GM19025 (cell line): ENCODE results near the gene ANKFN1.

ENCODE experiments used
- ATAC-seq: cut with Tn5 transposase; IDR thresholded peaks from one replicate; pipeline ENCODE4 v1.9.1; 2021; ENCODE audit warnings: mild to moderate bottlenecking, low read depth, moderate library complexity; ENCODE audit not compliant: unreplicated experiment

ANKFN1 gene

DNA sequence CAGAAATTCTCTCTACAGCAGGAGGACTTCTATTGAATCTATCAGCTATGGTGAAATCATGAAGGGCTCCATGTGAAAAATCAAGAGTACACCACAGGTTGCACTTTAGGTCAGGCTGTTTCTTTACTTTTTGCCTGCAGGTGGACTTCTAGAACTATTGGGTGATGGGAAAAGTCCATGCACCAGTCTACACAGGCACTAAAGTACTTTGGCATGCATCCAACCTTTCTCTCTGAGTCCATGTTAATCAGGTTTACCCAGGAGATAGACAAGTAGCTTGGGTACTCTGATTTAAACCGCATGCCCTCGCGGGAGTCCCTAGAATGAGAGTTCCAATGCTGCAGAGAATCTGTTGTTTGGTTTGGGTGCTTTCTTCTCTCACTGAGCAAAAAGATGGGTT, 9.1 kb upstream of the ANKFN1 start:
- ATAC-seq = no peak

DNA sequence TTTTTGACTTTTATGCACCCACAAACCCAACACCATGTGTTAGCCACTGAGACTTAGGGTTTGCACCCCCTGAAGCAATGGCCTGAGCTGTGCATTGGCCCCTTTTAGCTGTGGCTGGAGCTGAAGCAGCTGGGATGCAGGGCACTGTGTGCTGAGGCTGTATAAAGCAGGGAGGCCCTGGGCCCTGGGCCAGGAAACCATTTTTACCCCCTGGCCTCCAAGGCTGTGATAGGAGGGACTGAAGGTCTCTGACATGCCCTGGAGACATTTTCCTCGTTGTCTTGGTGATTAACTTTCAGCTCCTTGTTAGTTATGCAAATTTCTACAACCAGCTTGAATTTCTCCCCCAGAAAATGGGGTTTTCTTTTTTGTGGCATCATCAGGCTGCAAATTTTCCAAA, 6.7 kb upstream of the ANKFN1 start:
- ATAC-seq = no peak

DNA sequence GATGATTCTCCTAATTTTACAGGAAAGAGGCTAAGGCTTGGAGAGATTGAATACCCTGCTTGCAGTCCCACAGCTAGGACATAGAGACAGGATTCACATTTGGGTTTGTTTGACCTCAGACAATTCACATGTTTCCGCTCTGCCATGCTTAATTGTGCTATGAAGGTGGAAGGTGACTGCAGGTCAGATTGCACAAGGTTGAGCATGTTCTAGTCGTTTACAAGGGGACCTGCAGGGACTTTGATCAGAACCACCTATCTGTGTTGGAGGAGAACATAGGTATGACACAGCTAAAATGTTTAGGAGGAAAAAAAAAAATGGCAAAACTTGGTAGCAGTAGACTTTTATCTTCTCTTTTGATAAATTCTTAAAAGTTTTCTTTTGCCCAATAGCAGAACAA, 4.9 kb upstream of the ANKFN1 start:
- no peak for ATAC-seq

DNA sequence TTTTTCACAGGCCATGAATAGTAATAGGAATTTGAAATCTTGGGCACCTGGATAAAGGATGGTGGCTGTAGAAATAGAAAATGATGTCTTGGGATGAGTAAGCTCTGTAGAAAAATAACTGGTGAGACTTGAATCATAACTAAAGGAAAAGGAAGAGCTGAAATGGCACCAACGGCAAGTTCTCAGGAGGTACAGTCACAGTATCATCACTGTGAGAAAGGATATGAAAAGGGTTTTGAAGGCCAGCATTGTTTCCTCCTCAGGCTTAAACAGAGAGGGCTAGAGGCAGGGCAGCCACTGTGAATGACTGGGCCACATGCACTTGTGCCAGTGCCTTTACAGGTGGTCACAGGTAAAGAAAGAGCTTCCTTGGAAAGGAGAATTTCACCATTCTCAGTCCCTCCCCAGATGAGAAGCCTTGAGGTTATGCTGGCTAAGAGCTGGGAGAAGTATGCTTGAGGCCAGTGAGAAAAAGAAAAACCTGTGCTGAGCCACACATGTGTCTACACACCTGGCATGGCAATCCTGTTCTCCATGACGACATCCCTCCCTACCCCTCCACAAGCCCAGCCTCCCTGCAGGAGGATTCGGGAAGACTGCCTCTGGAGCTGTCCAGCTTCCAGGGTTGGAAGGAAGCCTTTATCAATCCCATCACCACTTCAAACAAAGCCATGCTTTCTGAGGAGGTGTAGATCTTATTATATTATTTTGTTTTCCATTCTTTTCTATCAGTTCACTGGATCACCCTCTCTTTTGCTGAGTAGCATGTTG, 3.8 kb upstream of the ANKFN1 start:
- no peak for ATAC-seq

DNA sequence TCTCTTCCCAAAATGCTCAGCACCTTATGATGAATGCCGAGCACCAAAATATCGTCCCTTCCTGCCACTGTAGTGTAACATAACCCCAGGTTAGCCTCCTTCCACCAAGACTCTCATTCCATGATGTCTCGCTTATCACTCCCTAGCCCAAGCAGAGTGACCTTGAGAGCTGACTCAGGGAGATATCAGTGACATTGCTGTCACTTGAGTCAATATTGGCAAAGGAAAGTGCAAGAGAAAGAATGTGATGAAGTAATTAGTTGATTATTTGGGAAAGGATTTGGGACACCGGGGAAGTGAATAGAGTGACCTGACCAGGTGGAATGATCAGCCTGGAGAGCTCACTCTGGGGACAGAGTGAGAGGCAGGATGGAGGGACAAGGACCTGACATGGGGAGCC, 2.6 kb upstream of the ANKFN1 start:
- ATAC-seq = no peak

DNA sequence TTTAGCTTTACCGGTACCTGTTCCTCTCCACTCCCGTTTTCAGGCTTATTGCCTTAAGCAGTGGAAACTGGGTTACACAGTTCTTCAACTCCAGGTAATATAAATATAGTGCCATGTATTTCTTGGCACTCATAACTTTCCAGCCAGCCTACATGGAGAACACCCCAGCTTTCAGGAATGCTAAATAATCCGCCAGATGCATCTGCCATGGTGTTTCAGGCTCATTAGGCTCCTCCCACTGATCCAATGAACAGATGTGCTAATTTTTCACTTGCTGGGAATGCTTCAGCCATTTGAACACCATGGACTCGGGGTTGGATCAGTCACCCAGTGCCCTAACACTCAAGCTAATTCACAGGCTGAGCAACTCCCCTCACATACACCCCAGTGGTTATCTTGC, 4.6 kb downstream of the ANKFN1 start:
- ATAC-seq = no peak

DNA sequence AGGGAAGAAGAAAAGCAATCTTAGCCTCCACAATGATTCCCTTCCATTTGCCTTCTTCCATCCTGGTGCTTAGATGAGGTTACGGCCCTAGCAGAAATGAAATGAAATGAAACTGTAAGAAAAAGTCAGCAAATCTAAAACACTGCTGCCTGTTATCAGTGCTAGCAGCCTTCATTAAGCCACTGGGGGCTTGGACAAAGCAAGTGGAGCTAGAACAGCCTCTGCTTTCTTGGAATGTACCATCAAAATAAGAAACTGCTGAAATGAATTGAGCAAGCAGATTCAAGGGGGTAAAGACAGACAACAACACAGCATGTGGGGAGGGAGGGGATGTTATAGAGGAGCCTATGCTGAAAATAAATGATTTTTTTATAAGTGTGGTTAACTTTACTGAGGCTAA, 5.1 kb downstream of the ANKFN1 start:
- ATAC-seq = no peak

DNA sequence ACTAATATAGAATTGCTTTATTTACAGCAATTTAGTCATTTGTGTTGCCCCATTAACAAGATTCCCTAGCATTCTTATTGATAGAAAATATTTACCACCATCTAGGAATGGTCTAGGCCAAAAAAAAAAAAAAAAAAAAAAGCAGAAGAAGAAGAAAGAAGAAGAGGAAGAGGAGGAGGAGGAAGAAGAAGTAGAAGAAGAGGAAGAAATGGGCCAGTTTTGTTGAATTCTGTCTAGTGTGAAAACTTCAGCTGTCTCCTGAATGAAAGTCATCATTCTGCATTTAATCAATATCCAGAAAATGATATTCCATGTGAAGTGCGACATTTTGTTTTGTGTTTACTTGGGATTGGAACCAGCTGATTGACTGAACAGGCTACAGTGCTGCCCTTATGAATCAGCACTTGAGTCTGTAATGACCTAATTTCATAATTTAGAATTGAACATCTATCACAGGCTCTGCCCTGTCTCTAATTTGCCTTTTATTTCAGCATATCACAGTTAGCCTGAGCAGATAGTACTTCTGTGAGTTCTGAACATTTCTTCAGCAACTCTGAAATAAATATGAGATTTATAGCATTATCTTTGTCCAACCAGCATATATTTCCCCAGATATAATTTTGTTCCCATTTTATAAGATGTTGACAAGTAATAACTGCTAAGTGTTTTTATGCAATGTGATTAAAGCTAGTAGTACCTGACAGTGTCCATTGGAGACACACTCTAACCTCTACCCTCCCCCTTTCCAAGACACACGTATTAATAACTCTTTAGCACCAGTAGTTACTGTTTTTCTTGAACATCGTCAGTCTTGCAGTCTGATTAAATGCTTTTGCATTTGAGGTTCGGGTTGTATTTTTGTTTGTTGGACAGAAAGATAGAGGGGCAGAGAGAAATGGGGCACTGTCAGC, 5.9 kb downstream of the ANKFN1 start:
- ATAC-seq = no peak

DNA sequence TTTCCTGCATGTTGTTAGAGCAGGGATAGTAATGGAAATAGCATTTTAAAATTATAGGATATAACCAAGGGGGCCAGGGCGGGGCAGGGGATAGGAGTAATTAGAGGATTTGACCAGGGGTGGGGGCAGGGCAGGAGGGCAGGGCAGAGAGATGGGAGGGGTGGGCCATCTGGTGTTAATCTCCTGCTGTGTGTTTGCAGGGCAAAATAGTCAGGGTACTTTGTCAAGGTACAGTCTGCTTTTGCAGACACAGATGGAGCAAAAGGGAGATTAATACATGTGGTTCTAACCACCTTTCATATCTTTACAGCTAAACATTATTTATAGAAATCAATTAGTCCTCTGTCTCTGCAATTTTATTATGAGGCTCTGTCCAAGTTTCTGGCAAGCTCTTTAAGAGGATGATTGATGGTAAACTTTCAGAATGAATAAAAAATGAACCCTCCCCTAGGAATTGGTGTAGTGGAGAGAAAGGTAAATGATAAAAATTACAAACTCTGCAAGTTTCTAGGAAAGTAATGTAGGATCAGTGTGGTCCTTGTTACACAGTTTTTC, 6.6 kb downstream of the ANKFN1 start:
- ATAC-seq = no peak

DNA sequence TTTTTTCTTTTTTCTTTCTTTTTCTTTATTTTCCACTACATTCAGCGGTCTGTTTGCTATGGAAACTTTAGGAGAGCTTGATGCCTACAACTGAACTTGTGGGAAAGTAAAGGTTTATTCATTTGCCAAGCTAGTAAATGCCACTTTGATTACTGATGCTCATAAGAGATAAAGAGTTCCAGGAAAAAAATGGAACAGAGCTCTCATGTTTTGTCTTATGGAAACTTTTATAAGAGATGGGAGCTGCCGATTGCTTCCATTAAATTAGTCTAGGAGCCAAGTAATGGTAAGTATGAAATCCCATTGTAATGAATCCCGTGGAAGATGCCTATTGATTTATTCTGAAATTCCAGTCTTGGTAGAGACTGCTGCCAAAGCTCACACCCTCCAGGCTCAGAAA, 7.1 kb downstream of the ANKFN1 start:
- no peak for ATAC-seq

DNA sequence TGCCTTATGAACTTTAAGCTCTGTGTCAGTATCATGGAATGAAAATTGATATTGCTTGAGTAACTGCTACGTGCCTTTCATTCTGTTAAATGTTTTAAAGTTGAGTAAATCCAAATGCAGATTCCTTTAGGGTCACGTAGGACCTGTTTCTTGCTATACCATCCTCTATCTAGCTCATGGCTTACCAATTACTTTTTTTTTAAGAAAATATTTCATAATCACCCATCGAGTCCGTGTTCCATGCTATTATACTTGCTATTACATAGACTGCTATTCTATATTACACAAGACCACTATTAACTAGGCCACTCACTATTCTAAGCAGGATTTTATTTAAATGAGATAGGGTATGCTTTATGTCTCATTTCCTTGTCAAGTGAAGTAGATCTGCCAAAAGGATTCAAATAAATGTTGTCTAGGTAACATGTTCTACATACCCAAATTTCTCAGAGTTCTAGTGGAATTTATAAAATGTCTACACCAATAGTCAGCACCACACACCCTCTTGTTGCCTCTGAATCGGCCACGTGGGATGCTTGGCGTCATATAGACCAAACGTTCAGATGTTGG, 11.9 kb downstream of the ANKFN1 start:
- ATAC-seq = no peak

DNA sequence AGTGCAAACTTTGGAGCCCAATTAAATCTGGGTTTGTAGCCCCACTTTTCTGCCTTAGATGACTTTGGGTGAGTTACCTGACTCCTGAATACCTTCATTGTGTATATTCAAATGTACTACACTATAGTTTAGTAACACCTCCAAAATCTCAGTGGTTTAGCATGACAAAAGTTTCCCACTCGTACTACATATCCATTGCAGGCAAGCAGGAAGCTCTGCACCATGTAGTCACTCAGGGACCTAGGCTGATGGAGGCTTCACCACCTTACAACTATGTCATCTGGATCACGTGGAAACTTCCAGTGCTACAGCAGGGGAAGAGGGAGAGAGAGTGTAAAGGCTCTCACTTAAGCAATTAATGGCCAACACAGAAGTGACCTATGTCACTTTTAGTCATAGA, 14.2 kb downstream of the ANKFN1 start:
- no peak for ATAC-seq

DNA sequence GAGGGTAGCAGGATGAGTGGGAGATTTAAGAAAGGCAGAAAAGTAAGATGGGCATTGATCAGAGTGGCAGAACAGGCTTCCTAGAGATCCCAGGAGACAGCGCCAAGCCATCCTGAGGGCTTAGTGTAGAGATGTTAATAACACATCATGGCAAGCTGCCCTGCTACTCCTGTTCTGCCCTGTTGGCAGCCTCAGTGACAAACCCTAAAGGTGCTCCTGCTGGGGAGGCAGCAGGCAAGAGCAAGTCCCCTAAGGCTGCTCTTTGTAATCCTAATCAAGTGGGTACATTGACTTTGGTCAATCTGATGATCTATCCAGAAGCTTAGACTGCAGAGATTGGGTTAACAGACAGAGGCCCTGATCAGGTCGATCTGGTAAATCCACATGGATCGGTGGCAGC, 16.3 kb downstream of the ANKFN1 start:
- no peak for ATAC-seq

DNA sequence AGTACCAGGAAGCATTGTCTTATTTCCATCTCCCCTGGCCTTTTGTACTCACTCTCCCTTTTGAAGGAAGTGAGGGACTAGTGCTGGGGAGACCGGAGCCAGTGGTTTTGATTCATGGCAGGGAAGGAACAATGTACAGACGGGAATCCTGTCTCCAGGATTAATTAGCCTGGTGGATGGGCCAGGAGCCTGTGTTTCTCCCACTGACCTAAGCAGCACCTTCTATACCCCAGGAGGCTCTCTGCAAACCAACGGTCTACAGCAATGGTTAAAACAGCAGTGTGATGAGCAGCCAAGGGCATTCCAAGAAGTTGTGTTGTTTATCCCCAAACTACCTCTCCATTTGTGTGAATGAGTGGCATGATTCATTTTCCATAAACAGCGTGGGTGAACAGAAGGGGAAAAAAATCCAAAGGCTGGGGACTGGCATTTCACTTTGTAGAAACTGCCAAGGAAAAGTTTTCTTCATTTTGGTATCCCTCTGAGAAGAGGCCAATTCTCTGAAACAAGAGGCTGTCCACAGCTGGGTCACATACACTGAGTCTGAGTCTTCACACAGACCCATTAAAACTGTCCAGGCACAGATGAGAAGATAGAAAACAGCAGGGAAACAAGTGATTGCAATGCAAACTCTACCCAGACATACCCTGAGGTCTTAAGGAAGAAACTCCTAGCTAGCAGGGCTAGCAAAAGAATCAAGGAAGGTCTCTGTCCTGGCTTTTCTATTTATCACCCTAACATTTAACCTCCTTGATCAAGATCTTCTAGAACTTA, 18.1 kb downstream of the ANKFN1 start:
- ATAC-seq = no peak

DNA sequence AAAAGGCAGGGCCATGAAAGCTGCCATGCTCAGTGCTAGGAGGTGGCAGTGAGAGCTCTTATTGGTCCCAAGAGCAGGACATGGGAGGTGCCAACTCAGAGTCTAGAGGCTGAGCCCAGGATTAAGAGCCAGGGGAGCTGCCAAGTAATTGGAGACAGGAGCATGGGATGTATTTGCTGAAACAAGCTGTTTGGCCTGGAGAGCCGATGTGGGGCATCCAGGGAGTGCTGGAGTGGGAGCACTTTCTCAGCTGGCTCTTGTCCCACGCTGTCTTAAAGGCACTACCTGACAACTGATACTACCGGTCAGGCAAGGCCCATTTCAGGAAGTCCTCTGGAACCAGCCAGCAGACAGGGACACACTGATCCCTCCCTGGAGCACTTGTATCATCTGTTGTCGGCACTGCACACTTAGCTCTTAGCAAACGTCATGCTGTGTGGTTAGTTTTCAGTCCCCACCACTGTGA, 19.3 kb downstream of the ANKFN1 start:
- no peak for ATAC-seq

DNA sequence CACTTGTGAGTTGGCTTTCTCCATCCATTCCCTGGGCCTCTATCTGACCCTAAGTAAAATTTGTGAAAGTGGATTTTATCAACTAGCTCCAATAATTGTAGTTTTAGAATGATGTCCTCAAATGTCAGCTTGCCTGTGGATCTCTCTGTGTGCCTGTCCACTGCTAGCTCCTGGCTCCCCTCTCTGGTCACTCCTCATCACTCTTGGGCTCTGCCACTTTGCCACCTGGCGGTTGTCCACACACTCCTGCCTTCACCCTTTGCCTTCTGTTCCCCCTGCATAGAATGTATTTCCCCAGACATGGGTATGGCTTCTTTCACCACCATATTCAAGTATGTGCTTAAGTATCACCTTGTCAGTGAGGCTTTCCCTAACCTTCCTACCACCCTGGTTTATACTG, 19.8 kb downstream of the ANKFN1 start:
- no peak for ATAC-seq

DNA sequence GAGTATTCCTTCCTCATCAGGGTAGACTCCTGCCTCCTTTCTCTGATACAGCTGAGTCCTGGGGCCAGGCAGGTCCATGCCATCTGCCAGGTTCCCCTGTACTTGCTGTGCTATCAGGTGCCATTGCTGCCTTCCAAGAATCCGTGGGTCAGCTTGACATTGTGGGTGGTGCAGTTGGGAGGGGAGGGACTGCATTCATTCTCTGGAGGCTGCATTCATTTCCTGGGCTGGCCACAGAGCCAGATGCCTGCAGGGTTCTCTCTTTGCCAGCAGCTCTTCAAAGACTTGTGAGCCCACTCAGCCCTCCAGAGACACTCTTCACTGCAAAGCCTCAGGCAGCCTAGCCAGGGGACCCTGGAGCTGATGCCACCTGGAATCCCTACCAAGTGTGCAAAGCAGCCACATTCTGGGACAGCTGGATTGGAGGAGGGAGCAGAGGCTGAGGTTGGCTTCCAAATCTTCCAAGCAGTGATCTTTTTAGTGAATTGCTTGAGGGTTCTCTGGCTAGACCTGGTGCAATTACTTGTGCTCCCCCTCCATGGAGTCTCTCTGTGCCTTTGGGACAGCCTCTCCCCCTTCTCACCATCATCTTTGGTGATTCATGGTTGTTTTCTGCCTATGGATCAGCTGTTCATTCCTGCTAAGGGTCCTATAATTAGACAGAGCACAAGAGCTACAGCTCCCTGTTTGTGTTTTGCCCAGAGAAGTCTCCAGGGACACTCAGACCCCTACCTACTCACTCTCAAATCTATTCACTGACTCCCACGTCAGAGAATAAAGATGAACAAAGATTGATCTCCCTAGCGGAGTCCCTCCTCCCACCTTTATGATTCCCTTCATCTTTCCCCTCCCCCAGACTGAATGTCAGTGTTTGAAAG, 20.9 kb downstream of the ANKFN1 start:
- no peak for ATAC-seq

DNA sequence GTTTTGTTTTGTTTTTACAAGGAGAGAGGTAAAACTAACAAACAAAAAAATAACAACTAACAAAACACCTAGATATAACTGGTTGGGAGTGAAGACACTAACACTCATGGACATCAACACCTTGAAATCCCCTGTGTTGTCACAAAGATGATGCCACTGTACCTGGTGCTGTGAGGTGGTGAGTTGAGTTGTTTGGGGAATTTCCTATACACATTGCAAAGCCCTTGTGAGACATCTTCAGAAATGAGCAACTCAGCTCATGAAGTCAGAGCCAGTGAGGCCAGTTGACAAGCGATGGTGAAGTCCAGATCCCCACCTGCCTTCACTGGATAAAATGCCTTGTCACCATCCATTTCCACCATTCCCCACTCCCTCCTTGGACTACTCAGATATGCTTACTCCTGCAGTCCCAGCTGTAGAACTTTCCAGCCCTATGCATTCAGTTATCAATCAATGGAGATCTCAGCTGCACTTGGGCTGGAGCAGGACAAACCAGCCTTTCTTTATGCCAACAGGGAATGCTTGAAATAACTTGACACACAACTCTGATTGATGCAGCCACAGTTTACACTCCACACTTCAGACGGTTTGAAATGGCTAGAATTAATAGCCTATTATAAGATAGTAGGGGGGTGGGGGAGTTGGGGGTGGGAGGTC, 22.2 kb downstream of the ANKFN1 start:
- ATAC-seq = no peak

DNA sequence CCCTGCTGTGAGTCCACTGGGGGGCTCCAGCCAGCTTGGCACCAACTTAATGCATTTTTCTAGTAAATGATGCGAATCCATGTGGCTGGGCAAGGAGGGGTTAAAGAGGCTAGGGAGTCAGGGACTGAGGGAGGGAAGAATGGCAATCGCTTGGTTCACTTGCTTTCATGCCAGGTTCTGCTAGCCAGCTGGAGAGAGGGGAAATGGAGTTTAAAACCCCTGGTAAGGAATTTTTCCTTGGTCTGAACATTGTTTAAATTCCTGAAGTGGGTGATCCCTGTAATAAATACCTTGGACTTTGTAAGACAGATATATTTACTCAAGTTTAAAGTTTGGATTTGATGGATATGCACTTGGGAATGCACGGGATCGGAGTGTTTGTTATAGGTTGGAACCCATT, 22.8 kb downstream of the ANKFN1 start:
- no peak for ATAC-seq
